ENCODE data around the gene MKKS. TPM values are rescaled to one million over a fixed set of nuclear protein-coding genes. Genes with fewer than 3 reads are reported as not detected.

MKKS gene
- total and polyA plus RNA-seq, 2 experiments from 2014 or later: 9.1 to 45.9 TPM

DNA sequence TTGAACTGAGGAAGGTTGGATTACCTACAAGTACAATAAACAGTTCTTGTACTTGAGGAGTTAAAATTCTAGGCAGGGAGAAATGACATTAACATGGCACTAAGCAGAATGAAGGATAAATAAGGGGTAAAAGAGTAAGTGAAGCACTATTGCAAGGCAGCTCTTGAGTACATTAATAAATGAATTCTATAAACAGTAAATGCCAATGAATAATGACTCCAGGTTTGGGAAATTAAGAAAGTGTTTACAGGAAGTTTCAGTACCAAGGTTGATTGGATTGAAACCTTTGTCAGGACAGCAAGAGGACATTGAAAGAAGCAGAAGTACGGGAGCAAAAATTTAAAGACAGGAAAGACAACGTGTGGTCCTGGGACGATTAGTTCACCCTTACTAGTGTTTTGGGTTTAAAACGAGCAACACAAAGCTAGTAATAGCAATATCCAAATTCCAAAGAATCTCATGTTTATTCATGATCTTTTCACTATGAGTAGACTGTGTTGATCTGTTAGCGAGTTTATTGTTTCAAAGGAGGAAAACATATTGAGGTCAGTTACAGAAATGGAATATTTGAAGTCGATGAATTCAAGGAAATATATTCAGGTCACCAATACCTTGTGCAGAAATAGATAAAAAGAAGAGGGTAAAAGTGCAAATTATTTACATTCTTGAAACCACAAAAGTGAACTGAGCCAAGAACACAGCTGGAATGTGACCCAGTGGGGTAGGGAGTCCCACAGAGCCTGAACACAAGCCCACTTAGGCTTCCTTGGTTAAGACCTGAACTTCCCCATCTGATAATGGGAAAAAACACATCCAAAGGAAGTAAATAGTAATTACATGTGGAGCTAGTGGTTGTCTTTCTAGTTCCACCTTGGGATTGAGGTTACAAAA, 80.8 kb downstream of the MKKS start:
- Histone ChIP-seq H3K9me3 (ENCODE audit: low read depth) (no peaks in the 10 kb centered on the region), H3K4me3 (no peak overlapping the region), H3K4me1 (ENCODE audit: low read depth) (no peaks in the 10 kb centered on the region), H3K27ac (no peak overlapping the region), H3K27me3 (no peaks in the 10 kb centered on the region), H3K36me3 (no peaks in the 10 kb centered on the region)
- TF ChIP-seq, protein P1, sequence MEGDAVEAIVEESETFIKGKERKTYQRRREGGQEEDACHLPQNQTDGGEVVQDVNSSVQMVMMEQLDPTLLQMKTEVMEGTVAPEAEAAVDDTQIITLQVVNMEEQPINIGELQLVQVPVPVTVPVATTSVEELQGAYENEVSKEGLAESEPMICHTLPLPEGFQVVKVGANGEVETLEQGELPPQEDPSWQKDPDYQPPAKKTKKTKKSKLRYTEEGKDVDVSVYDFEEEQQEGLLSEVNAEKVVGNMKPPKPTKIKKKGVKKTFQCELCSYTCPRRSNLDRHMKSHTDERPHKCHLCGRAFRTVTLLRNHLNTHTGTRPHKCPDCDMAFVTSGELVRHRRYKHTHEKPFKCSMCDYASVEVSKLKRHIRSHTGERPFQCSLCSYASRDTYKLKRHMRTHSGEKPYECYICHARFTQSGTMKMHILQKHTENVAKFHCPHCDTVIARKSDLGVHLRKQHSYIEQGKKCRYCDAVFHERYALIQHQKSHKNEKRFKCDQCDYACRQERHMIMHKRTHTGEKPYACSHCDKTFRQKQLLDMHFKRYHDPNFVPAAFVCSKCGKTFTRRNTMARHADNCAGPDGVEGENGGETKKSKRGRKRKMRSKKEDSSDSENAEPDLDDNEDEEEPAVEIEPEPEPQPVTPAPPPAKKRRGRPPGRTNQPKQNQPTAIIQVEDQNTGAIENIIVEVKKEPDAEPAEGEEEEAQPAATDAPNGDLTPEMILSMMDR (IDR thresholded peaks at IDR 0.05; ENCODE audit: low read depth, low read length): no peak
- DNase-seq (ENCODE audit: low read depth in 1 of 2, low spot score in 1 of 2): peak in 1 of 2 donors; percentile 81

Other genes with a start within 250 kb of the MKKS start
- gene SNAP25, start 215.4 kb downstream of the MKKS start, total RNA-seq: 1.9 and 4.0 TPM in 2 replicates
- gene SNAP25, start 215.4 kb downstream of the MKKS start, polyA plus RNA-seq: 6.3 and 7.1 TPM in 2 replicates
- gene SLX4IP, start 1.1 kb upstream of the MKKS start, total RNA-seq: 3.3 and 4.1 TPM in 2 replicates
- 2.5 and 2.7 TPM in 2 replicates for gene SLX4IP, start 1.1 kb upstream of the MKKS start, polyA plus RNA-seq
- gene JAG1, start 239.8 kb upstream of the MKKS start, total RNA-seq: 45.3 and 53.2 TPM in 2 replicates
- 18.3 and 21.3 TPM in 2 replicates for gene JAG1, start 239.8 kb upstream of the MKKS start, polyA plus RNA-seq

All from cardiac muscle cell (in vitro differentiated cells and primary cell).